Measurements from ENCODE around the gene TMEM175.

DNA sequence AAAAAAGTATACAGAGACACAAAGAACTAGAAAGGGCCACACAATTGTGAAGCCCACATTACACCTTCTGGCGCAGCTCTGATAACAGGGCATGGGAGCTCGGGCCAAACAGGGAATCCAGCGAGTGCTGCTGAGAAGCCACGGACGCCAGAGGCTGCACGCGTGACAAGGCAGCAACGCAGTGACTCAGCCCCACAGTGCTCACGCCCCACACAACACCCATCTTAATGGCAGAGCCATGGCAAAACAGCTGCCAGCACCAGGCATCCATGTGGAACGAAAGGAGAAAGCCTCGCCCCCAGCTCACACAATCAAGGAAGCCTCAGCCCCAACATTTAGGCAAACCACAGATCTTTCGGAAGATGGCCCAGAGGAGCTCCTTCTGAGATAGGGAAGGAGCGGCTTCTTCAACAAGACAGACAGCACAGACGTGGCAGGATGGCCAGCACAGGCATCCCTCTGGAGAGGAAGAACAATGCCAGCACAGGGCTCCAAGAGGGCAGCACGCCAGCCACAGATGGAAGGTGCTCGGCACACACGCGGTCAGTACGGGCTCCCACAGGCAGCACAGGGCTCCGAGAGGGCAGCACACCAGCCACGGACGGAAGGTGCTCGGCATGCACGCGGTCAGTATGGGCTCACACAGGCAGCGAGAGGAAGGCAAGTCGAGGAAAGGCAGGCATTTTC lies 33.2 kb upstream of the TMEM175 start:
- TF ChIP-seq POLR2A (IDR thresholded peaks at IDR 0.05) (no peak), POLR2AphosphoS5 (IDR thresholded peaks at IDR 0.05) (no peak)
- TF ChIP-seq, protein P1, sequence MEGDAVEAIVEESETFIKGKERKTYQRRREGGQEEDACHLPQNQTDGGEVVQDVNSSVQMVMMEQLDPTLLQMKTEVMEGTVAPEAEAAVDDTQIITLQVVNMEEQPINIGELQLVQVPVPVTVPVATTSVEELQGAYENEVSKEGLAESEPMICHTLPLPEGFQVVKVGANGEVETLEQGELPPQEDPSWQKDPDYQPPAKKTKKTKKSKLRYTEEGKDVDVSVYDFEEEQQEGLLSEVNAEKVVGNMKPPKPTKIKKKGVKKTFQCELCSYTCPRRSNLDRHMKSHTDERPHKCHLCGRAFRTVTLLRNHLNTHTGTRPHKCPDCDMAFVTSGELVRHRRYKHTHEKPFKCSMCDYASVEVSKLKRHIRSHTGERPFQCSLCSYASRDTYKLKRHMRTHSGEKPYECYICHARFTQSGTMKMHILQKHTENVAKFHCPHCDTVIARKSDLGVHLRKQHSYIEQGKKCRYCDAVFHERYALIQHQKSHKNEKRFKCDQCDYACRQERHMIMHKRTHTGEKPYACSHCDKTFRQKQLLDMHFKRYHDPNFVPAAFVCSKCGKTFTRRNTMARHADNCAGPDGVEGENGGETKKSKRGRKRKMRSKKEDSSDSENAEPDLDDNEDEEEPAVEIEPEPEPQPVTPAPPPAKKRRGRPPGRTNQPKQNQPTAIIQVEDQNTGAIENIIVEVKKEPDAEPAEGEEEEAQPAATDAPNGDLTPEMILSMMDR (IDR thresholded peaks at IDR 0.05), result no peak

Data from breast epithelium (tissue), 3 donors.